ENCODE measurements around the gene CTCFL.
"Not testable (repeated sequence)": the region's sequence is repeated elsewhere in the genome, so short reads cannot be mapped to it uniquely, and the experiment has no call there.

The CTCFL gene

GRCh38 chr20:57478176-57478575 is 46.8 kb downstream of the CTCFL start:
- no peak for DNase-seq

GRCh38 chr20:57476641-57477461 is 48.1 kb downstream of the CTCFL start:
- no peak for DNase-seq

- no peak for DNase-seq
Observed at GRCh38 chr20:57476084-57476526, 48.8 kb downstream of the CTCFL start.

- no peak for DNase-seq
Observed at GRCh38 chr20:57475388-57476083, 49.4 kb downstream of the CTCFL start.

GRCh38 chr20:57474816-57475215 is 50.1 kb downstream of the CTCFL start:
- no peak for DNase-seq

- no peak for DNase-seq
Observed at GRCh38 chr20:57474205-57474604, 50.7 kb downstream of the CTCFL start.

- DNase-seq: no peak
Observed at GRCh38 chr20:57473246-57474048, 51.5 kb downstream of the CTCFL start.

GRCh38 chr20:57472474-57472873 is 52.5 kb downstream of the CTCFL start:
- not testable (repeated sequence) for DNase-seq

GRCh38 chr20:57471496-57472372 is 53.2 kb downstream of the CTCFL start:
- no peak for DNase-seq

- no peak for DNase-seq
Observed at GRCh38 chr20:57470666-57471495, 54.1 kb downstream of the CTCFL start.

GRCh38 chr20:57470212-57470522 is 54.8 kb downstream of the CTCFL start:
- DNase-seq: no peak

- DNase-seq: no peak
Observed at GRCh38 chr20:57469418-57470211, 55.3 kb downstream of the CTCFL start.

- DNase-seq: no peak
Observed at GRCh38 chr20:57468523-57469417, 56.2 kb downstream of the CTCFL start.

GRCh38 chr20:57467742-57468141 is 57.2 kb downstream of the CTCFL start:
- DNase-seq: no peak

- no peak for DNase-seq
Observed at GRCh38 chr20:57465943-57466342, 59.0 kb downstream of the CTCFL start.

GRCh38 chr20:57465486-57465885 is 59.5 kb downstream of the CTCFL start:
- no peak for DNase-seq

- DNase-seq: no peak
Observed at GRCh38 chr20:57464642-57465211, 60.2 kb downstream of the CTCFL start.

- no peak for DNase-seq
Observed at GRCh38 chr20:57462781-57463180, 62.2 kb downstream of the CTCFL start.

- DNase-seq: no peak
Observed at GRCh38 chr20:57461726-57462125, 63.2 kb downstream of the CTCFL start.

Data from NCI-H1092 (cell line).